Mesodermal cell (in vitro differentiated cells): Measurements from ENCODE around the gene HAT1. TPM values are rescaled to one million over a fixed set of nuclear protein-coding genes. Genes with fewer than 3 reads are reported as not detected.

ENCODE experiments used
- H3K27ac ChIP-seq: 2 replicates; pipeline ENCODE4 v1.7.0; 2013; ENCODE audit warnings: mild to moderate bottlenecking, low read depth, low read length, moderate library complexity; ENCODE audit not compliant: severe bottlenecking
- H3K36me3 ChIP-seq: 2 replicates; pipeline ENCODE4 v1.7.1; 2013; ENCODE audit warnings: mild to moderate bottlenecking, low read length, moderate library complexity; ENCODE audit not compliant: control insufficient read depth, insufficient read depth
- H3K4me1 ChIP-seq: one replicate; pipeline ENCODE4 v1.7.1; 2013; ENCODE audit warnings: mild to moderate bottlenecking, low read length; ENCODE audit not compliant: insufficient read depth, control insufficient read depth, poor library complexity, severe bottlenecking
- H3K4me3 ChIP-seq: 2 replicates; pipeline ENCODE4 v1.7.0; 2013; ENCODE audit warnings: low read length, control low read depth, mild to moderate bottlenecking; ENCODE audit not compliant: insufficient read depth, poor library complexity, severe bottlenecking; ENCODE audit errors: extremely low read depth
- H3K9me3 ChIP-seq: 2 replicates; pipeline ENCODE4 v1.7.1; 2013; ENCODE audit warnings: mild to moderate bottlenecking, low read length, moderate library complexity; ENCODE audit not compliant: control insufficient read depth
- WGBS, 2 experiments: methylation state at CpG; one replicate each; pipeline ENCODE4 v1.1.5; 2013; ENCODE audit warnings: missing lambda C conversion rate in 2 of 2; ENCODE audit not compliant: insufficient coverage in 2 of 2; 5-methylcytosine and 5-hydroxymethylcytosine counted together
- polyA plus RNA-seq, 2 experiments: library from polyadenylated mRNA; stranded (reverse); fragments of 50-300 nt; gene quantifications; one replicate each; pipeline ENCODE4 v1.2.3, GENCODE V29; 2013

HAT1 gene, protein sequence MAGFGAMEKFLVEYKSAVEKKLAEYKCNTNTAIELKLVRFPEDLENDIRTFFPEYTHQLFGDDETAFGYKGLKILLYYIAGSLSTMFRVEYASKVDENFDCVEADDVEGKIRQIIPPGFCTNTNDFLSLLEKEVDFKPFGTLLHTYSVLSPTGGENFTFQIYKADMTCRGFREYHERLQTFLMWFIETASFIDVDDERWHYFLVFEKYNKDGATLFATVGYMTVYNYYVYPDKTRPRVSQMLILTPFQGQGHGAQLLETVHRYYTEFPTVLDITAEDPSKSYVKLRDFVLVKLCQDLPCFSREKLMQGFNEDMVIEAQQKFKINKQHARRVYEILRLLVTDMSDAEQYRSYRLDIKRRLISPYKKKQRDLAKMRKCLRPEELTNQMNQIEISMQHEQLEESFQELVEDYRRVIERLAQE
- 61.5 TPM for polyA plus RNA-seq (2013, experiment 1 of 2)
- polyA plus RNA-seq (2013, experiment 2 of 2): 71.6 TPM

DNA sequence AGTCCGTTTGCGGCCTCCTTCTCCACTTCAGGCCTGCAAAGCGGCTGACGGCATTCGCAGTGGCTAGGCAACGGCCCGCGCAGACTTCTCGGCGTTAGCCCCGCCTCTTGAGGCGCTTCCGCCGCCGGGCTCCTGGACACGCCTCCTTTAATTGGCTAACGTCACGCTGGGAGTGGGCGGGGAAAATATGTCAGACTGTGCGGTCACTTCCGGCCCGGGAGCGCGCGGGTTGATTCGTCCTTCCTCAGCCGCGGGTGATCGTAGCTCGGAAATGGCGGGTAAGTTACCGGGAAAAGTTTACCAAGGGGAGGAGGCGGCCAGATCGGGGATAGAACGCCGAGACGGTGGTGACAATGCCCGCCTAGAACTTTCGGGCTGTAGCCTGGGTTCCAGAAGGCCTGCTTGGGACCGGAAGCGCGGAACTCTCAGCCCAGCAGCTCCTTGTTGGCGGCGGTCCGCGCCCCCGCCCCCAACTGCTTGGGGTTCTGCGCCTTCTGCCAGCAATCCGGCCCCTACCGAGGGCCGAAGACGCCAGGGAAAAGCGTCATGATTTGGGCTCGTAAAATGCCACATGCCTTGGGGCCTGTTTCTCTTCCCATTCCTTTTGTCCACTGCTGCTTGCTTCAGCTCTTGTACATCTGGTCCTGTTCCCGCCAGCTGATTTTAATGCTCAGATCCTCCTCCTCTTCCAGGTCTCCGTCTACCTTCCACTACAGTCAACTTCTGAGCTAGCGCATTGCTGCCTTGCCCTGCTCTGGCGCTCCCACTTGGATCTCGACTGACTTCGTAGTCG is at the start of gene HAT1:
Gene HAT1, plus strand, starts transcription at position 232 of the 793 bp plus-strand sequence. Its CDS starts 40 bp downstream, at position 272.
- WGBS, 2 experiments: 0 to 1% methylated on average over 52 to 58 of the region's 61 CpGs

DNA sequence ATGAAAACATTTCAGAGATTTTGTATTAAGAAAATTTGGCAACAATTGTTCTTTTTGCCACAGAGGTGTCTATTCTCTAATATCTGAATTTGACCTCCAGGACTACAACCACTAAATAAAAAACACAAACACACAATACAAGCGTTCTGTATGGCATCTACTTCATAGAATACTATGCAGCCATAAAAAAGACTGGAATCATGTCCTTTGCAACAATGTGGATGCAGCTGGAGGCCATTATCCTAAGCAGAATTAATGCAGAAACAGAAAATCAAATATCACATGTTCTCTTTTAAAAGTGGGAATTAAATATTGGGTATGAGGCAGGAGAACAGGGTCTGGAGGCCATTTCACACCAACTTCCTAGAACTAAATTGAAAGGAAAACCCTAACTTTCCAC is 47.7 kb upstream of the HAT1 start:
- Histone ChIP-seq H3K36me3 (no peaks in the 10 kb centered on the region), H3K4me3 (no peak overlapping the region), H3K9me3 (no peaks in the 10 kb centered on the region), H3K27ac (no peak overlapping the region), H3K4me1 (no peaks in the 10 kb centered on the region)
- 50 to 71% methylated on average over 1 of the region's 1 CpG for WGBS, 2 experiments

More for the DNA sequence above, at the start of gene HAT1:
- peaks cover 3% of the 10 kb centered on the region for H3K4me1 ChIP-seq
- H3K27ac ChIP-seq: peak within 1 kb of the TSS; percentile 89
- H3K4me3 ChIP-seq: peak within 1 kb of the TSS; percentile 72
- H3K9me3 ChIP-seq: no peaks in the 10 kb centered on the region
- H3K36me3 ChIP-seq: peaks cover 19% of the 10 kb centered on the region

DNA sequence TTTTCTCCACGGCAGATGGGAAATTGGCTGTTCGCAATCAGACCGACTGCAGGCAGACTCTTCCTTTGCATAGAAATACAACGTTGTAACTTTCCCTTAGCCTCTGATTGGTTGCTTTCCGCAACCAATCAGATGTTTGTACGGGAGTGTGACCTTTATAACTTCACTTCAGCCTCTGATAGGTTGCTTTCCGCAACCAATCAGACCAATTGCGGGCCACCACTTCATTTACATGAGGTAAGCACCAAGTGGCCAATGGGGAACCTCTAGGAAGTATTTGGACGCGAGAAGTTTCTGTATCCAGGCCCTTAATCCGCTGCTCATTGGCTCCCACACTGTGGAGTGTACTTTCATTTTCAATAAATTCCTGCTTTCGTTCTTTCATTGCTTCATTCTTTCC is 47.3 kb upstream of the HAT1 start:
- Histone ChIP-seq H3K27ac (no peak overlapping the region), H3K9me3 (no peaks in the 10 kb centered on the region), H3K4me1 (no peaks in the 10 kb centered on the region), H3K4me3 (no peak overlapping the region), H3K36me3 (no peaks in the 10 kb centered on the region)
- 84 to 88% methylated on average over 11 to 12 of the region's 12 CpGs for WGBS, 2 experiments

DNA sequence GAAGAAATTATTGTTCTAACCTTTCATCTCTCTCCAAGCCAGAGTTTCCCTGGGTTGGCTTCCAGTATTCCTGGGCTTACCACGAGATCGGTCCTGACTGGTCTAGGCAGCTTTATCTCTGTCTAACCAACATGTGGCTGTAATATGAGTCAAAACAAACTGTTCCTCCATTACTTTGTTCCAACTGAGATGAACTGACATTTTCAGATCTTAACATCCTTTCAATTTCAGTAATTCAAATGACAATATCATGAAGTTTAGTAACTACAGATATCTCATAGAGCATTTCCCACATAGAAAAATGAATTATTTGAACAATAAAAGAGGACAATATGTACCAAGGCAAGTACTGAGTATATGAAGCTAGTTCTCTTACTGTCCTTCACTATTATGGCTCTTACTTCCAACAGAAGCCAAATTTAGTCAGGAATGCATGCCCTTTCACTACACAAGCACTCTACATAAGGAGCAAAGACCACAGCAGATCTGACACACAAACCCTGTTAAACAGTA is 43.7 kb upstream of the HAT1 start:
- Histone ChIP-seq H3K4me1 (no peaks in the 10 kb centered on the region), H3K9me3 (no peaks in the 10 kb centered on the region), H3K27ac (no peak overlapping the region), H3K4me3 (no peak overlapping the region), H3K36me3 (no peaks in the 10 kb centered on the region)
- 65 to 92% methylated on average over 2 of the region's 2 CpGs for WGBS, 2 experiments

DNA sequence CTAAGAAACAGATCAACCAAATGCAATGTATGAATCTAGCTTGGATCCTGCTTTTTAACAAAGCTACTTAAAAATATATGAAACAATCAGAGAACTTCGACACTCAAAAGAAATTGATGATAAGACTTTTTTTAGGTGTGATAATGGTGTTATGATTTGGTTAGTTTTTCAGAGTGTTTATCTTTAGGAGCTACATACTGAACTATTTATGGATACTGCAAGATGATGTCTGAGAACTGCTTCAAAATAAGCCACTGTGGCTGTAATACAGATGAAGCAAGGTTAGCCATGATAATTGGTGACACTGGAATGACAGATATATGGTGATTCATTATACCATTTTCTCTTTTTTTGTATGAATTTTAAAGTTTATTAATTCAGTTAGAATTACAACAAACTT is 42.4 kb upstream of the HAT1 start:
- Histone ChIP-seq H3K4me1 (no peaks in the 10 kb centered on the region), H3K27ac (no peak overlapping the region), H3K4me3 (no peak overlapping the region), H3K9me3 (no peaks in the 10 kb centered on the region), H3K36me3 (no peaks in the 10 kb centered on the region)
- no CpG with 5 or more reads among the region's 1 CpG for WGBS, 2 experiments

DNA sequence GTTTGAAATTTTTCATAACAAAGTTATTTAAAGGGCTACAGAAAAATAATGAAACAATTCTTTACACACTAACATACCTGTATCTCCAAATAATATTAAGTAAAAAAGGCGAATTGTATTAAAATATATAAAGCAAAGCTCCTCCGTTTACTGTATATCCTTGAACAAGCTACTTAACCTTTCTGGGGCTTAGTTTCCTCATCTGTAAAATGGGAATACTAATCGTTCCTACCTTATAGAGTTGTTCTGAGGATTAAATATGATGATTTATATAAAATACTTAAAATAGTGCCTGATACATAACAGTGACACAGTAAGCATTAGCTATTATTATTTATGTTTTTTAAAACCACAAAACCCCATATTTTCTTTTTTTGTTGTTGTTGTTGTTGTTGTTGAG is 41.5 kb upstream of the HAT1 start:
- Histone ChIP-seq H3K27ac (no peak overlapping the region), H3K4me1 (no peaks in the 10 kb centered on the region), H3K36me3 (no peaks in the 10 kb centered on the region), H3K4me3 (no peak overlapping the region), H3K9me3 (no peaks in the 10 kb centered on the region)
- no CpG with 5 or more reads among the region's 3 CpGs for WGBS, 2 experiments

DNA sequence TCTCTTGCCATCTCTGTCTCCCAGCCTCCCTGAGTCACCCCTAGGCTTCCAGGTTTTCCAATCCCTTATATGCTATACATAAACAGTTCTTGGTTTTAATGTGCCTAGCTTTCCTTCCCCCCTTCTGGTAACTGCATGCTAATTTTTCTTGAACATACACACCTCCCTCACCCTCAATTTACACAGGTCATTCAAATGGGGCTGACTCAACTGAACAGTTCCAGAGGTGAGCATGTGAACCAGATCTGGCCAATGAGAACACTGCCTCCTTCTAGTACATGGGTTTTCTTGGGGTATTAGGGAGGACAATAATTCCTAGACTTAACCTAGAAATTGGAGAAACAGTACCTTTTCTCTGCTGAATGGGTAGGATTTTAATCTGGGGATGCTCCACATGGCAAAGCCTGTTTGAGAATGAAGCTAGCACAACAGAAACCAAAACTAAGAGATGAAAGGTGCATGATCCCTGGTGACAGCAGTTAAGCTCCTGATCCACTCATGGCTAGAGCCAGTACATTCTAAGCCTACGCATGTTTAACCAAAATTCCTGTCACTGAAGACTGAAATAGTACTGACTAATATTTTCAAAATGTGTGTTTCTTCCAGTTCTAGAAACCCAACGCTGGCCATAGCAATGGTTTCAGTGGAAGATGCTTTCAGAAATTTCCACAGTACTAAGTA is 40.0 kb upstream of the HAT1 start:
- no peak overlapping the region for H3K27ac ChIP-seq

DNA sequence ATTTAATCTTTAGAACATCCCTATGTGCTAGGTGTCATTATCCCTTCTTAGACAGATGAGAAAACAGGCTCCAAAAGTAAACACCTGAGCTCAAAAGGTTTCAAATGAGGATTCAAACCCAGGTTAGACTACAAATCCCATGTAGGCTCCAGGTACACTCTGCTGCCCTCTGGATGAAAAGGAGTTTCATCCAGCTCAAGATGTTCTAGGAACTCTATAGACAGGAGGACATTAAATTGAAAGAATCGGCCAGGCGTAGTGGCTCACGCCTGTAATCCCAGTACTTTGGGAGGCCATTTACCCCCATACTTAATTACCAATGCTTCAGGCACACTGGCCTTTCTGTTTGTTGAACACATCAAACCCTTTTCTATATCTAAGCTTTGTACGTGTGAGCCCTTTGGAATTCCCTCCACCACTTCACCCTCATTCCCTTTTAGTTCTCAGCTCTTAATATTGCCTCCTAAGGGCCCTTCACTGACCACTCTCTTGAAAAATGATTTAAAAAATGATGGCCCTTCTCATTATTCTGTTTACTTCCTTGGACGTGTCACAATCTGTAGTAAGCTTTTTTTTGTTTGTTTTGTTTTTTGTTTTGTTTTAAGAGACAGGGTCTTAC is 38.9 kb upstream of the HAT1 start:
- Histone ChIP-seq H3K36me3 (no peaks in the 10 kb centered on the region), H3K4me3 (no peak overlapping the region), H3K4me1 (no peaks in the 10 kb centered on the region), H3K9me3 (no peaks in the 10 kb centered on the region), H3K27ac (no peak overlapping the region)
- WGBS, 2 experiments: 88 to 95% methylated on average over 4 of the region's 5 CpGs

More for the DNA sequence above, 40.0 kb upstream of the HAT1 start:
- Histone ChIP-seq H3K4me3 (no peak overlapping the region), H3K4me1 (no peaks in the 10 kb centered on the region), H3K9me3 (no peaks in the 10 kb centered on the region), H3K36me3 (no peaks in the 10 kb centered on the region)
- WGBS, 2 experiments: 100% methylated on average over 1 of the region's 2 CpGs; no CpG with 5 or more reads in 1 of the 2 experiments

DNA sequence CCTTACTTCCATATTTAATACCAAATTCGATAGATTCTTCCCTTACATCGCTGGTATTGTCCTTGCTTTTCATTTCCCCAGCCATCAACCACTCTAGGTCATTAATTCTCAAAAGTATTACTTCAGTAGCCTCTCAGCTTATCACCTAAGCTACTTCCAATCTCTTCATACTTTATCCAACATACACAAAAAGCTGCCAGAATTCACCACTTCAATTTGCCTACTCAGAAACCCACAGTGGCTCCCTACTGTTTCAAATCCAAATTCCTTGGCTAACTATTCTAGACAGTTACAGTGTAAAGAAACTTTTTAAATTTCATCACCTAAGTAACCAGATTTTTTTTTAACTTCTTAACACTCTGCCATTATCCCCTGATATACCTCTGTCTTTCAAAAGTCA is 32.9 kb upstream of the HAT1 start:
- H3K4me3 ChIP-seq: no peak overlapping the region
- no peak overlapping the region for H3K27ac ChIP-seq
- no peaks in the 10 kb centered on the region for H3K4me1 ChIP-seq
- H3K36me3 ChIP-seq: no peaks in the 10 kb centered on the region
- 84 to 100% methylated on average over 2 of the region's 2 CpGs for WGBS, 2 experiments
- H3K9me3 ChIP-seq: no peaks in the 10 kb centered on the region

DNA sequence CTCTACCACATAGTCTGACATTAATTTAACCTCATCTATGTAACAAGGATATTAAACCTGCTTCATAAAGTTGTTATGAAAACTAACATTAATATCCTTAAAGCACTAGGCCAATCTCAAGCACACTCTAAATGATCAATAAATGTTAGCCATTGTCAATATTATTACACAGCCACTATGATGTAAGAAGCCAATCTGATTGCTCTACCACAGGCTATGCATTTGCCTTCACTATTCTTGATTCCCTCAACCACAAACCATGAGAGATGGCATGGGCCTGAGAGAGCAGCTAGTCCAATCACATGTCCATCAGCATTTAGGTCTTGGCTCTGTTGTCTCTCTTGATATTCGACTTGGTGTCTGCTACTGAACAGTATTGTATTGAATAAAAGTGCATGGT is 32.5 kb upstream of the HAT1 start:
- WGBS, 2 experiments: no CpG with 5 or more reads among the region's 1 CpG
- H3K36me3 ChIP-seq: no peaks in the 10 kb centered on the region
- H3K27ac ChIP-seq: no peak overlapping the region
- H3K4me3 ChIP-seq: no peak overlapping the region
- H3K4me1 ChIP-seq: no peaks in the 10 kb centered on the region
- H3K9me3 ChIP-seq: no peaks in the 10 kb centered on the region
